ENCODE measurements around the gene NFIL3. TPM values are rescaled to one million over a fixed set of nuclear protein-coding genes. Genes with fewer than 3 reads are reported as not detected.

The NFIL3 gene
- total RNA-seq, 2 donors from 2014 or later: 11.4 to 12.9 TPM

GRCh38 chr9:91436841-91437240, 13.2 kb upstream of the NFIL3 start:
- Histone ChIP-seq H3K4me3 (no peak overlapping the region), H3K27ac (no peak overlapping the region), H3K36me3 (replicated peaks in 1 of 2; ENCODE audit: insufficient read depth in 1 of 2, low read depth in 2 of 2) (no peaks in the 10 kb centered on the region), H3K9me3 (no peaks in the 10 kb centered on the region), H3K27me3 (no peaks in the 10 kb centered on the region), H3K4me1 (no peaks in the 10 kb centered on the region)
- 83 to 85% methylated on average over 13 of the region's 13 CpGs for WGBS, 2 donors
- intact Hi-C loops (cut with DNase I): loop anchor here (10.0 kb wide), 2 partner anchors 342 to 412 kb away; no protein-coding TSS in a partner anchor
- DNase-seq: no peak
- no peak for TF ChIP-seq CTCF (IDR thresholded peaks at IDR 0.05)
- ATAC-seq: no peak

GRCh38 chr9:91433180-91433579, 9.5 kb upstream of the NFIL3 start:
- WGBS, 2 donors: 11 to 14% methylated on average over 2 of the region's 2 CpGs
- H3K4me3 ChIP-seq: no peak overlapping the region
- no peaks in the 10 kb centered on the region for H3K36me3 ChIP-seq (replicated peaks in 1 of 2; ENCODE audit: insufficient read depth in 1 of 2, low read depth in 2 of 2)
- no peaks in the 10 kb centered on the region for H3K4me1 ChIP-seq
- H3K9me3 ChIP-seq: no peaks in the 10 kb centered on the region
- peak; percentile 90 for ATAC-seq
- H3K27me3 ChIP-seq: no peaks in the 10 kb centered on the region
- TF ChIP-seq CTCF (IDR thresholded peaks at IDR 0.05) (peak in 6 of 7 experiments; percentile 22 to 72 (median 60)), POLR2A (IDR thresholded peaks at IDR 0.05) (no peak)
- intact Hi-C loops (cut with DNase I): loop anchor here (5.0 to 10.0 kb wide), 3 partner anchors 338 to 521 kb away; no protein-coding TSS in a partner anchor
- no peak overlapping the region for H3K27ac ChIP-seq
- peak in 1 of 4 donors; percentile 64 for DNase-seq

- H3K27ac ChIP-seq: no peak overlapping the region
- intact Hi-C loops (cut with DNase I): loop anchor here (5.0 to 10.0 kb wide), 3 partner anchors 337 to 519 kb away; no protein-coding TSS in a partner anchor
- no peaks in the 10 kb centered on the region for H3K9me3 ChIP-seq
- no peaks in the 10 kb centered on the region for H3K27me3 ChIP-seq
- TF ChIP-seq CTCF (IDR thresholded peaks at IDR 0.05): no peak
- TF ChIP-seq POLR2A (IDR thresholded peaks at IDR 0.05): no peak
- WGBS, 2 donors: 79 to 82% methylated on average over 5 of the region's 5 CpGs
- DNase-seq: no peak
- no peaks in the 10 kb centered on the region for H3K4me1 ChIP-seq
- H3K4me3 ChIP-seq: no peak overlapping the region
- no peaks in the 10 kb centered on the region for H3K36me3 ChIP-seq (replicated peaks in 1 of 2; ENCODE audit: insufficient read depth in 1 of 2, low read depth in 2 of 2)
- no peak for ATAC-seq
Measured at GRCh38 chr9:91431485-91431884, 7.9 kb upstream of the NFIL3 start.

GRCh38 chr9:91429501-91429900, 5.9 kb upstream of the NFIL3 start:
- Histone ChIP-seq H3K36me3 (replicated peaks in 1 of 2; ENCODE audit: insufficient read depth in 1 of 2, low read depth in 2 of 2) (no peaks in the 10 kb centered on the region), H3K27me3 (no peaks in the 10 kb centered on the region), H3K4me1 (peaks cover 9% of the 10 kb centered on the region), H3K27ac (no peak overlapping the region), H3K9me3 (no peaks in the 10 kb centered on the region), H3K4me3 (no peak overlapping the region)
- 80 to 83% methylated on average over 8 of the region's 8 CpGs for WGBS, 2 donors
- DNase-seq (no peak), ATAC-seq (no peak)
- TF ChIP-seq POLR2A (IDR thresholded peaks at IDR 0.05) (no peak), CTCF (IDR thresholded peaks at IDR 0.05) (no peak)
- intact Hi-C loops (cut with DNase I): no loop called here

DNA sequence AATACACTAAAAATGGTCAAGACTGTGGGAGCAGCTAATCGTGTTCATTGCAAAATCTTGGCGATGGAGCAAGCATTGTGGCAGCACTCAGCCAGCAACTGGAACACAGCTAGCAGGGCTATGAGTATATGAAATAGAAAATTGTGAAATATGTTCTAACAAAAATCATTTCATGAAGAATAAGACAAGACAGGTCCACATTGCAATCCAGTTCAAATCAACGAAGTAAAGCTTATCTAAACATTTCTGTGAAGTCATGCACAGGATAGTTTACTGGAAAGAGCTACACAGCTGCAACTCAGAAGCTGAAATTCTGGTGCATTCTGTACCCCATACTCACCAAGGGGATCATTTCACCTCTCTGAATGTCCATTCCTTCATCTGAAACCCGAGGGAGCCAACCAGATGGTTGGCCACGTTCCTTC, 5.3 kb upstream of the NFIL3 start:
- no peak for ATAC-seq
- no peaks in the 10 kb centered on the region for H3K36me3 ChIP-seq (replicated peaks in 1 of 2; ENCODE audit: insufficient read depth in 1 of 2, low read depth in 2 of 2)
- 53 to 59% methylated on average over 5 of the region's 5 CpGs for WGBS, 2 donors
- no peak overlapping the region for H3K4me3 ChIP-seq
- H3K27me3 ChIP-seq: no peaks in the 10 kb centered on the region
- H3K9me3 ChIP-seq: no peaks in the 10 kb centered on the region
- peak in 1 of 4 donors; percentile 55 for DNase-seq
- TF ChIP-seq POLR2A (IDR thresholded peaks at IDR 0.05) (no peak), CTCF (IDR thresholded peaks at IDR 0.05) (no peak)
- peaks cover 10% of the 10 kb centered on the region for H3K4me1 ChIP-seq
- intact Hi-C loops (cut with DNase I): no loop called here
- no peak overlapping the region for H3K27ac ChIP-seq
